GM18909 (cell line): Measurements from ENCODE around the gene DGKB.

Experiments
- ATAC-seq: cut with Tn5 transposase; IDR thresholded peaks from one replicate; pipeline ENCODE4 v1.9.1; 2021; ENCODE audit warnings: mild to moderate bottlenecking; ENCODE audit not compliant: unreplicated experiment, poor library complexity

The DGKB gene

GRCh38 chr7:14698239-14698638 is 204.3 kb downstream of the DGKB start:
- ATAC-seq: peak; percentile 50

GRCh38 chr7:14697684-14698083 is 204.9 kb downstream of the DGKB start:
- ATAC-seq: no peak

- peak; percentile 45 for ATAC-seq
These were observed 210.9 kb downstream of the DGKB start for GRCh38 chr7:14691597-14692203.

GRCh38 chr7:14691034-14691433 is 211.5 kb downstream of the DGKB start:
- peak; percentile 40 for ATAC-seq

GRCh38 chr7:14690486-14690885 is 212.1 kb downstream of the DGKB start:
- no peak for ATAC-seq

GRCh38 chr7:14690075-14690474 is 212.5 kb downstream of the DGKB start:
- ATAC-seq: no peak

GRCh38 chr7:14688208-14688607 is 214.3 kb downstream of the DGKB start:
- no peak for ATAC-seq

GRCh38 chr7:14687777-14688176 is 214.8 kb downstream of the DGKB start:
- ATAC-seq: no peak

GRCh38 chr7:14687241-14687640 is 215.3 kb downstream of the DGKB start:
- ATAC-seq: no peak

- ATAC-seq: no peak
These were observed 217.4 kb downstream of the DGKB start for GRCh38 chr7:14685167-14685566.

- no peak for ATAC-seq
These were observed 219.6 kb downstream of the DGKB start for GRCh38 chr7:14682910-14683465.

- ATAC-seq: no peak
These were observed 225.7 kb downstream of the DGKB start for GRCh38 chr7:14676896-14677295.

- no peak for ATAC-seq
These were observed 229.3 kb downstream of the DGKB start for GRCh38 chr7:14673202-14673601.

GRCh38 chr7:14666913-14667312 is 235.6 kb downstream of the DGKB start:
- ATAC-seq: no peak

- ATAC-seq: no peak
These were observed 236.2 kb downstream of the DGKB start for GRCh38 chr7:14666304-14666703.

GRCh38 chr7:14639801-14640200 is 262.8 kb downstream of the DGKB start:
- no peak for ATAC-seq

- no peak for ATAC-seq
These were observed 263.2 kb downstream of the DGKB start for GRCh38 chr7:14639329-14639728.

- no peak for ATAC-seq
These were observed 264.6 kb downstream of the DGKB start for GRCh38 chr7:14637968-14638367.

- no peak for ATAC-seq
These were observed 266.6 kb downstream of the DGKB start for GRCh38 chr7:14635955-14636354.

- no peak for ATAC-seq
These were observed 272.5 kb downstream of the DGKB start for GRCh38 chr7:14630048-14630447.

- no peak for ATAC-seq
These were observed 274.0 kb downstream of the DGKB start for GRCh38 chr7:14628516-14628915.

- ATAC-seq: no peak
These were observed 276.5 kb downstream of the DGKB start for GRCh38 chr7:14626076-14626475.
